Activated CD4-positive, alpha-beta T cell treated with anti-CD3 and anti-CD28 coated beads, Interleukin-2, amount 10 ng/mL, durations not matched to agents 24 days and 14 days (primary cell): ENCODE measurements around the gene MRPL49. TPM values are rescaled to one million over a fixed set of nuclear protein-coding genes. Genes with fewer than 3 reads are reported as not detected.
A peak's percentile ranks its signal among the peaks of the same experiment; 100 is the strongest.
"Not testable (repeated sequence)": the region's sequence is repeated elsewhere in the genome, so short reads cannot be mapped to it uniquely, and the experiment has no call there.

ENCODE experiments used
- DNase-seq: peaks from one replicate; pipeline ENCODE4 v3.0.0; 2022
- H3K27ac Mint-ChIP-seq: one replicate; pipeline ENCODE4 v1.8.0; 2022; ENCODE audit warnings: mild to moderate bottlenecking, mixed read lengths
- H3K27me3 Mint-ChIP-seq: one replicate; pipeline ENCODE4 v1.8.0; 2022; ENCODE audit warnings: mixed read lengths
- H3K36me3 Mint-ChIP-seq: one replicate; pipeline ENCODE4 v1.8.0; 2022; ENCODE audit warnings: low read depth, mild to moderate bottlenecking, mixed read lengths
- H3K4me1 Mint-ChIP-seq: one replicate; pipeline ENCODE4 v1.8.0; 2021; ENCODE audit warnings: mixed read lengths
- H3K4me3 Mint-ChIP-seq: one replicate; pipeline ENCODE4 v1.8.0; 2022; ENCODE audit warnings: mild to moderate bottlenecking, moderate library complexity, mixed read lengths
- H3K9me3 Mint-ChIP-seq: one replicate; pipeline ENCODE4 v1.8.0; 2021; ENCODE audit warnings: mixed read lengths
- intact Hi-C: fragments of 100-400 bp; cut with micrococcal nuclease; formaldehyde crosslinking; loops from one replicate; pipeline ENCODE4 v1.15.1; 2023
- total RNA-seq: library from RNA; stranded (reverse); gene quantifications from 2 replicates; pipeline ENCODE4 v1.2.3, GENCODE V29; 2022

MRPL49 gene
- total RNA-seq, 1 donor from 2014 or later = 81.4 TPM

DNA sequence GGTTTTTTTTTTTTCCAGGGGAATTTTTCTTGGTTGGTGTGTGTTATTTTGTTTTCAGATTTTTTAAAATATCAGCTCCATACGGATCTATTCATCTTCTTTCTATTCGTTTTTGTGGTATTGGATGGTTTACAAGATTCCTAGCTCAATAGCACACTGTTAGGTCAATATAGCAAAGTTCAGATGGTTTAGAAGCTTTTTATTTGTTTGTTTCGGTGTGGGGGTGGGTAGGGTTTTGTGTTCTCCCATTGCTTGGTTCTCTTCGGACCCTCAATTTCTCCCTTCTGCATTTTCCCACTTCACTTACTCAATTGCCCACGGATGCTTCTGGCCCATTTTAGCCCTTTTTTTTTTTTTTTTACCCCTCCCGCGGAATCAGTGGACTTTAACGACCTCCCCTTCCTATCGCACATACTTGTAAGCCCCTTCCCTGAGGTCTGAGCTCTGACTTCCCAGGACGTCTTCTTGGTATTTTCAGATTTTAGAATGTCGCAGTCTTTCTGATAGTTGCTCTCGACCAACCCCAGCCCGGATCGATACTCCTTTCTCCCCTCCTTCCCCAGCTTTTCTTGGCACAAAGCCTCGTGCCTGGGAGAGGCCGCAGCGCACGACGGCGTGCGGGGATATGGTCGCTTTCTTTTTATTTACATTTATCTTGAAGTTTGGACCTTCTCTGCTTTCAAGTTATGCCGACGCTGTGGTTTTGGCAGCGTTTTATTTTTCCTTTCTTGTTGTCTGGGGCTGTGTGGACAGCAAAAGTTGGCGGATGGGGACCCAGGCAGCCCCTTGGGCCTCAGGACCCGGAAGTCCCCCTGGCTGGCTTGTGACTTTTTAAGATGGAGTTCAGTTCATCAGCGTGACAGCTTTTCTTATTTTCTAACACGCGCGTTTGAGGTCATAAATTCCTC lies 43.5 kb downstream of the MRPL49 start:
- Mint-ChIP-seq H3K27ac (no peak overlapping the region), H3K36me3 (no peaks in the 10 kb centered on the region), H3K9me3 (no peaks in the 10 kb centered on the region), H3K4me1 (peaks cover 10% of the 10 kb centered on the region), H3K27me3 (peaks cover 7% of the 10 kb centered on the region), H3K4me3 (no peak overlapping the region)
- DNase-seq = no peak
- intact Hi-C loops = no loop called here

- Mint-ChIP-seq H3K27me3 (peaks cover 3% of the 10 kb centered on the region), H3K9me3 (no peaks in the 10 kb centered on the region), H3K36me3 (no peaks in the 10 kb centered on the region), H3K27ac (no peak overlapping the region), H3K4me3 (no peak overlapping the region), H3K4me1 (peaks cover 10% of the 10 kb centered on the region)
- intact Hi-C loops = no loop called here
- no peak for DNase-seq
Observed at GRCh38 chr11:65166893-65167292, 44.8 kb downstream of the MRPL49 start.

DNA sequence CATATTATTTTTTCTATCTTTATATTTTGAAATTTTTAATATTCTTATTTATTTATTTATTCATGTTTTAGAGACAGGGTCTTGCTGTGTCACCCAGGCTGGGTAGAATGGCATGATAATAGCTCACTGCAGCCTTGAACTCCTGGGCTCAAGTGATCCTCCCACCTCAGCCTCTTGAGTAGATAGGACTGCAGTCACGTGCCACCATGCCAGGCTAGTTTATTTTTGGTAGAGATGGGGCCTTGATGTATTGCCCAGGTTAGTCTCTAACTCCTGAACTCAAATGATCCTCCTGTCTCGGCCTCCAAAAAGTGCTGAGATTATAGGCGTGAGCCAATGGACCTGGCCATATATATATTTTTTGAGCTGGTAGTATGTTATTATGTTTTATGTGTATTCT lies 45.5 kb downstream of the MRPL49 start:
- intact Hi-C loops = no loop called here
- no peaks in the 10 kb centered on the region for H3K9me3 Mint-ChIP-seq
- H3K36me3 Mint-ChIP-seq = no peaks in the 10 kb centered on the region
- H3K27me3 Mint-ChIP-seq = peaks cover 3% of the 10 kb centered on the region
- no peak overlapping the region for H3K27ac Mint-ChIP-seq
- H3K4me1 Mint-ChIP-seq = peaks cover 10% of the 10 kb centered on the region
- no peak overlapping the region for H3K4me3 Mint-ChIP-seq
- DNase-seq = no peak

DNA sequence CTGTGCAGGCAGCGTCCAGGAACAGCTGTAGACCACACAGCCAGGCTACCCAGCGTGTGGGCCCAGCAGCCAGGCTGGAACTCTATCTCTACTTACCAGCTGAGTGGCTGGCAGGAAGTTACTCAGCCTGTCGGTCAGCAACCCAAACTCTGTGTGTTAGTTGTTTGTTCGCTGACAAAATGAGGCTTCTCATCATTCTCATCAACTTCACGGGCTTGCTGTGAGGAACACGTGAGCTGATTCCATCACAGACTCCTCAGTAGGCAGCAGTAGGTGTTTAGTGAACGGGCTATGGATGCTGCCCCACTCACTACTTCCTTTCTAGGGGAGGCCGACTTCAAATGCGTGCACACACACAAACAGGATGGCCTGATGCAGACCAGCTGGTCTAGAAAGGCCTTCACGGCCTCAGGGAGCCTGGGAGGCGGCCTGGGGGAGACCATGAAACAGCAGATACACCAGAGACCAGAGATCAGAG lies 47.1 kb downstream of the MRPL49 start:
- Mint-ChIP-seq H3K36me3 (no peaks in the 10 kb centered on the region), H3K27me3 (peaks cover 3% of the 10 kb centered on the region), H3K9me3 (no peaks in the 10 kb centered on the region), H3K27ac (peak overlapping the region; percentile 87), H3K4me3 (no peak overlapping the region), H3K4me1 (peaks cover 10% of the 10 kb centered on the region)
- intact Hi-C loops = no loop called here
- peak; percentile 62 for DNase-seq

DNA sequence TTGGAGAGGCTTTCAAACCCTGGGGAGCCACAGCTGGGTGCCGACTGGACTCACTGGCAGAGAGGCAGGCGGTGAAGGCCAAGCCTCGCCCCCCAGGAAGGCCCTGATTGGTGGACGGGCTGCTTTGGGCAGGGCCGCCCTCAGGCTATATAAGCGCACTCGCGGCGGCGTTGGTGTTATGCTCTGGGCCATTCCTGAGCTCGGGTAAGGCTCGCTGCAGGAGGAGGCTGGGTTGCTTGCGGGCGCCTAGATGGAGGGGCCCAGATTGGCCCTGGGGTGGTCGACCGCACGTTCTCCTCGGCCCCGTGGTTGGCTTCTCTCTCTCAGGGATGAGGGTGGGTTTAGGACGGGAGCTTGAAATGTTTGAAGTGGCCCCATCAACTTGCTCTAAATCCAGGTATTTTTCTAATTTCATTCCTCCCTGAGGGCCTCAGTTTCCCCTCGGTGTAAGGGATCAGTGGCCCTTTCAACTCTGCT lies 48.0 kb downstream of the MRPL49 start, which contains the start of gene SPDYC:
TSS of gene SPDYC (plus strand) at position 176 of the 477 bp plus-strand sequence. CDS start 1,125 bp downstream, outside the sequence.
- Mint-ChIP-seq H3K36me3 (no peaks in the 10 kb centered on the region), H3K9me3 (no peaks in the 10 kb centered on the region), H3K27me3 (peaks cover 3% of the 10 kb centered on the region), H3K4me3 (no peak within 1 kb of the TSS), H3K27ac (peak within 1 kb of the TSS; percentile 87), H3K4me1 (peaks cover 10% of the 10 kb centered on the region)
- no peak for DNase-seq
- intact Hi-C loops = no loop called here

- no peak for DNase-seq
- no peaks in the 10 kb centered on the region for H3K36me3 Mint-ChIP-seq
- no peak overlapping the region for H3K4me3 Mint-ChIP-seq
- H3K4me1 Mint-ChIP-seq = peaks cover 10% of the 10 kb centered on the region
- intact Hi-C loops = no loop called here
- H3K27ac Mint-ChIP-seq = peak overlapping the region; percentile 51
- H3K27me3 Mint-ChIP-seq = no peaks in the 10 kb centered on the region
- no peaks in the 10 kb centered on the region for H3K9me3 Mint-ChIP-seq
Observed at GRCh38 chr11:65172600-65172999, 50.5 kb downstream of the MRPL49 start.

- H3K27me3 Mint-ChIP-seq, H3K9me3 Mint-ChIP-seq, H3K4me1 Mint-ChIP-seq, DNase-seq, intact Hi-C loops, H3K27ac Mint-ChIP-seq, H3K4me3 Mint-ChIP-seq, H3K36me3 Mint-ChIP-seq: not testable (repeated sequence)
Observed at GRCh38 chr11:65174571-65175010, 52.5 kb downstream of the MRPL49 start.

Other genes with a start within 250 kb of the MRPL49 start
- gene EHD1, start 243.7 kb upstream of the MRPL49 start, total RNA-seq = 93.0 and 101 TPM in 2 replicates
- gene ATG2A, start 205.1 kb upstream of the MRPL49 start, total RNA-seq = 22.5 and 23.1 TPM in 2 replicates
- 11.4 and 16.7 TPM in 2 replicates for gene PPP2R5B, start 197.6 kb upstream of the MRPL49 start, total RNA-seq
- gene GPHA2, start 186.4 kb upstream of the MRPL49 start, total RNA-seq = not detected in 2 replicates
- gene MAJIN, start 150.2 kb upstream of the MRPL49 start, total RNA-seq = 0.71 TPM in 1 of 2 replicates, not detected in the other
- 0.09 TPM in 1 of 2 replicates, not detected in the other for gene BATF2, start 125.3 kb upstream of the MRPL49 start, total RNA-seq
- 78.8 and 87.9 TPM in 2 replicates for gene ARL2, start 108.2 kb upstream of the MRPL49 start, total RNA-seq
- 15.9 and 17.9 TPM in 2 replicates for gene SNX15, start 94.9 kb upstream of the MRPL49 start, total RNA-seq
- 16.3 and 18.0 TPM in 2 replicates for gene SAC3D1, start 81.1 kb upstream of the MRPL49 start, total RNA-seq
- 12.5 and 13.0 TPM in 2 replicates for gene NAALADL1, start 63.8 kb upstream of the MRPL49 start, total RNA-seq
- gene CDCA5, start 38.3 kb upstream of the MRPL49 start, total RNA-seq = 94.4 and 95.1 TPM in 2 replicates
- gene ZFPL1, start 38.1 kb upstream of the MRPL49 start, total RNA-seq = 33.3 and 34.7 TPM in 2 replicates
- gene VPS51, start 26.1 kb upstream of the MRPL49 start, total RNA-seq = 127 and 136 TPM in 2 replicates
- gene TM7SF2, start 10.4 kb upstream of the MRPL49 start, total RNA-seq = 28.2 and 28.9 TPM in 2 replicates
- gene ZNHIT2, start 4.6 kb upstream of the MRPL49 start, total RNA-seq = 17.1 and 18.1 TPM in 2 replicates
- 1,048 and 1,049 TPM in 2 replicates for gene FAU, start 187 bp upstream of the MRPL49 start, total RNA-seq
- gene SYVN1, start 12.2 kb downstream of the MRPL49 start, total RNA-seq = 36.9 and 39.0 TPM in 2 replicates
- not detected in 2 replicates for gene SPDYC, start 47.9 kb downstream of the MRPL49 start, total RNA-seq
- 87.1 and 96.5 TPM in 2 replicates for gene CAPN1, start 59.6 kb downstream of the MRPL49 start, total RNA-seq
- 77.4 and 82.8 TPM in 2 replicates for gene POLA2, start 139.6 kb downstream of the MRPL49 start, total RNA-seq
- 3.0 and 3.4 TPM in 2 replicates for gene CDC42EP2, start 192.5 kb downstream of the MRPL49 start, total RNA-seq
- 76.6 and 81.0 TPM in 2 replicates for gene DPF2, start 211.5 kb downstream of the MRPL49 start, total RNA-seq
- 1.2 and 1.6 TPM in 2 replicates for gene TIGD3, start 232.4 kb downstream of the MRPL49 start, total RNA-seq